ENCODE data around the gene IGFBP6.
A peak's percentile ranks its signal among the peaks of the same experiment; 100 is the strongest.
"Not testable (repeated sequence)": the region's sequence is repeated elsewhere in the genome, so short reads cannot be mapped to it uniquely, and the experiment has no call there.

Gene IGFBP6

DNA sequence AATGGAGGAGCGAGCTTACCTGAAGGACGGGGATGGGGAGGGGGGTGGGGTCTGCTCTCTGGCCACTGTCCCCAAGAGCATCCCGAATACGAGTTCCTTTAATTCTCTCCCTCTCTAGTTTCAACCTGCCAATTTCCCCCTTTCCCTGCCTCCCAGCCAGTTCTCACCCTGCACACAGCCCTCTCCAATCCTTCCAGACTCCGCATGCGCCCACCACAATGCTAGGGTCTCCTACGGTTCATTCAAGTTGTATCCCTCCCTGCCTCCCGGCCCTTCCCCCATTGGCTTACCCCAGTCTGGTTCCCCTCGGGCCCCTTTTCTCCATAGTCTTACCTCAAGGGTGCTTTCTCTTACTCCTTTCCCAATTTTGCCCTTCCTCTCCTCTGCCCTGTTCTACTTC is 708 bp upstream of the IGFBP6 start:
- DNase-seq (ENCODE audit: low read depth in 2 of 2): no peak

- no peak for DNase-seq (ENCODE audit: low read depth in 2 of 2)
These were observed 282 bp upstream of the IGFBP6 start for GRCh38 chr12:53097207-53097563.

DNA sequence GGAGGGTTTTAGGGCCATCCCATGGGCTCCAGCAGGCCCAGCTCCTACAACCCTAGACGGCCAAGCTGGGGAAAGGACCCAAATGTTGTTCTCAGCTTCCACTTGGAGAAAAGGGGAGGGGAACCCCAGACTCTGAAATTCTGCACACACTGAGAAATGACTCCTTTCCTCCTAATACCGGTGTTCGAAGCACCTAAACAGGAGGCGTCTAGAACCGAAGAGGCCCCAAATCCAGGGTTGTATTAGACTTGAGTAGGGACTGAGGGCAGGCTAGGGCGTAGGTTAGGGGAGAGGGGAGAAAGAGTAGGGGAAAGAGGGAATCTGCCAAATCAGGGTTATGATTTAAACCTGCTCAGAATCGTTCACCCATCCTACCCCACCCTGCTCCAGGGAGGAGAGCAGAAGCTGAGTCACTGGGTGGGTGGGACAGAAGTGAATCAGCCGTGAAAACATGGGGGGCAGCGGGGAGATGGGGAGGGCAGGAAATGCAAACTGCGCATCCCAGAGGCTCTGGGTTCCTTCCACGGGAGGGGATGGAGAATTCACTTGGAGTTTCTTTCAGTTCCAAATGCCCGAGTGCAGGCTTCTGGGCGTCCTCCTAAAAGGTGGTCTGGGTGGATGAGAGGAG is 1.0 kb downstream of the IGFBP6 start:
- no peak for DNase-seq (ENCODE audit: low read depth in 2 of 2)

DNA sequence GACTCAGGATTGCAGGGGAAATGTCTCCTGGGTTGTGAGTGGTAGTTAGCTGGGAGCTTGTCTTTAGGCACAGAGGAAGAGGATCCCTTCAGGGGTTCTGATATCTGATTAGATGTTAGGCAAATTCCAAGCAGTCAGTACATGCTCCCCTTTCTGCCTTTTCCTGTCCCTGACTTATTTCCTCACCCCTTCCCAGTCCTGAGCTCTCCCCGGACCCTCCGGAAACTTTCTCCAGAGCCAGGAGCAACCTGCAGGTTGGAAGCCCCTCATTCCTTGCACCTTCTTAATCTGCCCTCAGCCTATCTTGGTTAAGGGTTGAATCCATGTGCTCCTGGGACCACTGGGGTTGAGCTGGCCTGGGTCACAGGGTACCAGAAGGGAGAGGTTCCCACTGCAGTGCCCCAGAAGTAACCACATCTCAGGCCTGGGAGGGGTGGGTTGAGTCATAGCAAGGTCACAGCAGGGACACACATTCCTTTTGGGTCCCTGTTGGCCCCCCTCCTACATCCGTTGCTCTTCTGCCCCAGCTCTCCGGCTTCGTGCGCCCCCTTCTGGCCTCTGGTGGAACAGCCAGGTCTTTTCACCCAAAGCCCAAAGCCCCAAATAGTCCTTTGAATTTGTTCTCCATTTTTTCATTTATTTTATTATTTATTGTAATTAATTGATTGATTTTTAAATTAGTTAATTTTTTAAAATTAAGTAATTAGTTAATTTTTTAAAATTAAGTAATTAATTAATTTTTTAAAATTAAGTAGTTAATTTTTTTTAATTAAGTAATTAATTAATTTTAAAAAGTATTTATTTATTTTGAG is 1.8 kb downstream of the IGFBP6 start:
- peak; percentile 69 to 78 for DNase-seq (ENCODE audit: low read depth in 2 of 2)

- DNase-seq (ENCODE audit: low read depth in 2 of 2): no peak
These were observed 3.1 kb downstream of the IGFBP6 start for GRCh38 chr12:53100466-53101151.

- DNase-seq (ENCODE audit: low read depth in 2 of 2): no peak
These were observed 3.8 kb downstream of the IGFBP6 start for GRCh38 chr12:53101266-53101665.

DNA sequence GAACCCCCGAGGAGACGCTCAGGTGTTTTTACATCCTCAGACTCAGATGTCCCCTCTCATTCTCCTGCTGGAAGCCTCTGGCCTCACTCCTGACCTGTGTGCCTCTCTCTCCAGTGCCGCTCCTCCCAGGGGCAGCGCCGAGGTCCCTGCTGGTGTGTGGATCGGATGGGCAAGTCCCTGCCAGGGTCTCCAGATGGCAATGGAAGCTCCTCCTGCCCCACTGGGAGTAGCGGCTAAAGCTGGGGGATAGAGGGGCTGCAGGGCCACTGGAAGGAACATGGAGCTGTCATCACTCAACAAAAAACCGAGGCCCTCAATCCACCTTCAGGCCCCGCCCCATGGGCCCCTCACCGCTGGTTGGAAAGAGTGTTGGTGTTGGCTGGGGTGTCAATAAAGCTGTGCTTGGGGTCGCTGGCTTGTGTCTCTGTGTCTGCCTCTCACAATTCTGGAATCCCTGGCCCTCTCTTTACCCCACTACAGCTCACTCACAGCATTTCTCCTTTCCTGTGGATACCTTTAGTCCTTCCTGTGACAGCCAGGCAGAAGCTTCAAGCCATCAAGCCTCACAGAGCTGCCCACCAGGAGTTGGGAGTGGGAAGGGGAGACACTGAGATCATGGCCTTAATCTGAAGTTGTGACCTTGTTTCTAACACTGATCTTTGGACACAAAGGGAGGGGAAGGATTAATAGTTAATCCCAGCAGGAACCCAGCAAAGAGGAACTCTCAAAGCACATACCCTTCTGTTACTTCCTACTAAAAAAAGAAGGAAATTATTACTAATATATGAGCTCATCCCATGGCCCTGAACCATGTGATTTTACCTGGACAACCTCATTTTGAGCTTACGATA is 4.7 kb downstream of the IGFBP6 start:
- no peak for DNase-seq (ENCODE audit: low read depth in 2 of 2)

DNA sequence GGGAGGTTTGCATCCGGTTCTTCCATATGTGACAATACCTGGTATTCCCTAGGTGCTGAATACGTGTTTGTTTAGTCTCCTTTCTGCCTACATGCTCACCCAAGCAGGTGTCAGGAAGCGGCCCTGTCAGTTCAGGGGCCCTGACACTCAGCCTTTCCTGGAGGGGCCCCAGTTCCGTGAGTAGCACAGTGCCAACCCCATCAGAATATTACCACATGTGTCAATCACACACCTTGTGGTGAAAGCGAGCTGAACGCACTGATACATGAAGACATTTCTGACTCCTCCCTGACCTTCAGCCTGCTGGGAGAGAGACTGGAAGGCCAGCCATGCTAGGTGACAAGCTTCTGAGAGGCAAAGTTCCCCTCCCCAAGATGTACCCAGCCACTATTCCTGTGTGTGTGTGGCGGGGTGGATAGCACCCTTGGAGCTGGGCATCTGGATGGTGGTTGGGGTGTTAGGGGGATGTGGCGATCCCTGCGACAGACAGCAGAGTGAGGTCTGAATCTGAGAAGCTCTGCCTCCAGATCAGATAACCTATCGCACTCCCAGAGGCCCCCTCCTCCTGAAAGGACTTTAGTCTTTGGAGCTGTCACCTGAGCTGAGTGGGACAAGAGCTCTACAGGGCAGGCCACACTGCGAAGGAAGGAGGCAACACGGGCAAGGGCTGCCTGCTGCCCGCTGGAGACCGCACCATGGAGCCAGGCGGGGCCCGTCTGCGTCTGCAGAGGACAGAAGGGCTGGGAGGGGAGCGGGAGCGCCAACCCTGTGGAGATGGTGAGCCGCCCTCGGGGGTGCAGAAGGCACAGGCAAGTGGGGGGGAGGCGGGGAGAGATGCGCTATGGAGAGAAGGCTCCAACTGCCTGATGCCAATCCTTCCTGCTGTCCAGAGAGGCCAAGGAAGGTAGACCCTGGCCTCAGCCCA is 5.7 kb downstream of the IGFBP6 start, which contains the start of gene SOAT2:
Gene SOAT2 (plus strand): TSS at position 604 of the 925 bp plus-strand sequence. CDS start 92 bp downstream, at position 696.
- DNase-seq (ENCODE audit: low read depth in 2 of 2): peak; percentile 9 to 42

DNA sequence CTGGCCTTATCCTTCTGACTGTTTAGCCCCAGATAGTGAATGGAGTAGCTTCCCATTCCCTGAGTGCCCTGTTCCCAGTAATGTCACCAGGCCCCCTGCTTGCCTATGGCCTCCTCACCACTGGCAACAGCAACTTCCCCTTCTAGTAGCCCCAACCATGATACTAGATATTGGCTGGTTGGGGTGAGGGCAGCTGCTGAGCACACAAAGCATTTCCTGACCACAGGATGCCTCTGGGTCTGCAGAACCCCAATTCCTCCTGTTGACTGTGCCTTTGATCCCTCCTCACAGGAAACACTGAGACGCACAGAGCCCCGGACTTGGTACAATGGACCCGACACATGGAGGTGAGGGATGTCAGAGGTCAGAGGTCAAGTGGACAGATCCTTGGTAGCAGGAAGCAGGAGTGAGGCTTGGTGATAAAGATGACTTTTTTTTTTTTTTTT is 6.4 kb downstream of the IGFBP6 start:
- no peak for DNase-seq (ENCODE audit: low read depth in 2 of 2)

DNA sequence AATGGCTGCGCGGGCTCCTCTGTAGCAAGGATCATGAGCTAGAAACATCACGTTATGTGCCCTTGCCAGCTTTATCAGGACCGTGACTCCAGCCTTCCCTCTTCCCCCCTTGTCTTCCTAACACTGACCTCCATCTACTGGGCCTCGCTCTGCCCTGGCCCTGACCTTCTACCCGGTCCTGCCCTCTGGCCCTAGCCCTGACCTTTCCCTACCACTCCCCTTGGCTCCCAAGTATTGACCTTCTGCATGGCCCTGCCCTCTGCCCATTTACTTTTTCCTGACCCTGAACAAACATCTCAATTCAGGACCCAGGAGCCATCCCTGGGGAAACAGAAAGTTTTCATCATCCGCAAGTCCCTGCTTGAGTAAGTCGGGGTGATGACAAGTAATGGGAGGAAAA is 7.8 kb downstream of the IGFBP6 start:
- no peak for DNase-seq (ENCODE audit: low read depth in 2 of 2)

DNA sequence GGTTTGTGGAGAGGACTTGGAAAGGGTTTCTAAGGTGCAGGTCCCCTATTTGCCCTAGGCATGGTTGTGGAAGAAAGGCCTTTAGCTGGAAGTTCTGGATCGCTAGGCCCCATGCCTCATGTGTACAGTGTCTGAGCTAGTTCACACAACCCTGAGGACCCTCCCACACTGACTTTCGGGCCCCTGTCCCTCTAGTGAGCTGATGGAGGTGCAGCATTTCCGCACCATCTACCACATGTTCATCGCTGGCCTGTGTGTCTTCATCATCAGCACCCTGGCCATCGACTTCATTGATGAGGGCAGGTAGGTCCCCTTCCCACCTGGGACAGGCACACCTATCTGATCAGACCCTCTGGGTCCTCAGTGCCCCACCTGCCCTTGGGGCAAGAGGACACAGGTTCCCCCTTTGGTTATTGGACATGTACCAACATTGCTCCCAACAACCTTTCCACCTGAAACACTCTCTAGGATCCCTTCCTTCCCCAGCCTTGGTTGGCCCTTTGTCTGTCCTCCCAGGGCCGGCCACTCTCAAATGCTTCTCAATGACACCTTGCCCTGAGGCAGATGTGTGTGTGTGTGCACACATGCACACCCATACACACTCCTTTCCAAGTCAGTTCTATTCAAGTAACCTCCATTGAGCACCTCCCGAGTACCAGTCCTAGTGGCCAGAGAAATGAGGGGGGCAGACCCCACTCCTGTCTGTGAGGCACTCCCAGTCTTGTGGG is 8.4 kb downstream of the IGFBP6 start:
- no peak for DNase-seq (ENCODE audit: low read depth in 2 of 2)

- DNase-seq (ENCODE audit: low read depth in 2 of 2): no peak
These were observed 9.7 kb downstream of the IGFBP6 start for GRCh38 chr12:53107122-53107521.

- not testable (repeated sequence) for DNase-seq (ENCODE audit: low read depth in 2 of 2)
These were observed 15.0 kb downstream of the IGFBP6 start for GRCh38 chr12:53112431-53112830.

GRCh38 chr12:53113136-53113705 is 15.8 kb downstream of the IGFBP6 start:
- no peak for DNase-seq (ENCODE audit: low read depth in 2 of 2)

DNA sequence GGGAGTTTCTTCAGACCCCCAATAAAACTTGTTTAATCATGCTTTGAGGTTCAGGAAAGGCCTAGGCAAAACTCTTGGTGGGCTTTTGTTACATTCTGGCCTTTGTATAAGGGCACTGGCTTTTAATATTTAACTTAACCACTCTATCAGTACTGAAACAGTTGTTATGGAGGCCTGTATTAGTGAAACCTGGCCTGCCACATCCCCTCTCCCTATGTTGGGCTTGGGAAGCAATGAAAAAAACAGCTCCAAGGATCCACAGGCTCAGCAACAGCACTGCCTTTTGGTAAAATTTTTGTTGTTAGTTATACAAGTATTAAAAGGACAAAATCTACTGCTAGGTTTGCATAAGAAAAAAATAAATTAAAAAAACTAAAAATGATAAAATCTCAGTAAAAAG is 16.5 kb downstream of the IGFBP6 start:
- no peak for DNase-seq (ENCODE audit: low read depth in 2 of 2)

DNA sequence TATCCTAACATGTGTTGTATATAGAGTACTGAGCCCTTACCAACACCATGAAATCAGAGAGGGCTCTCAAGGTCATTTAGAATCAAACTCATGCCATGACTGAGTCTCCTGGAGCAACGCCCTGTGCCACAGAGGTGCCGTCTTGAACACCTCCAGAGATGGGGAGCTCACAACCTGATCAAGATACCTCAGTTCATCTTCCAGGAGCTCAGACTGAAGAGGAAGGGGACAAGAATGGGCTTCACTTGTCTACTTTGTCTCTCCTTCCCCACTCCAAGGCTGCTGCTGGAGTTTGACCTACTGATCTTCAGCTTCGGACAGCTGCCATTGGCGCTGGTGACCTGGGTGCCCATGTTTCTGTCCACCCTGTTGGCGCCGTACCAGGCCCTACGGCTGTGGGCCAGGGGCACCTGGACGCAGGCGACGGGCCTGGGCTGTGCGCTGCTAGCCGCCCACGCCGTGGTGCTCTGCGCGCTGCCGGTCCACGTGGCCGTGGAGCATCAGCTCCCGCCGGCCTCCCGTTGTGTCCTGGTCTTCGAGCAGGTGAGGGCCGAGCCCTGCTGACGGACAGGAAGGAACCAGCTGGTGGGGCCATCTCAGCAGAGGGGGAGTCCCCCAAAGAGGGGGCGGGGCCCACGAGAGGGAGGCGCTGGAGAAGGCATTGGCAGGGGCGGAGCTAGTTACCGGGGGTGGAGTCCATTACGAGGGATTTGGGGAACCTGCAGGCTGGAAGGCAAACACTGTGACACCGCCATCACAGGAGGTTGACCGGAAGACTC is 17.8 kb downstream of the IGFBP6 start:
- no peak for DNase-seq (ENCODE audit: low read depth in 2 of 2)

GRCh38 chr12:53115891-53116648 is 18.6 kb downstream of the IGFBP6 start:
- DNase-seq (ENCODE audit: low read depth in 2 of 2): no peak

- DNase-seq (ENCODE audit: low read depth in 2 of 2): no peak
These were observed 21.4 kb downstream of the IGFBP6 start for GRCh38 chr12:53118751-53119300.

Measured in stimulated activated CD8-positive, alpha-beta memory T cell treated with anti-CD3 and anti-CD28 coated beads, Interleukin-15, amount 100 ng/mL, for 4 hours (primary cell).